ENCODE data around the gene PRR15L.

PRR15L gene

DNA sequence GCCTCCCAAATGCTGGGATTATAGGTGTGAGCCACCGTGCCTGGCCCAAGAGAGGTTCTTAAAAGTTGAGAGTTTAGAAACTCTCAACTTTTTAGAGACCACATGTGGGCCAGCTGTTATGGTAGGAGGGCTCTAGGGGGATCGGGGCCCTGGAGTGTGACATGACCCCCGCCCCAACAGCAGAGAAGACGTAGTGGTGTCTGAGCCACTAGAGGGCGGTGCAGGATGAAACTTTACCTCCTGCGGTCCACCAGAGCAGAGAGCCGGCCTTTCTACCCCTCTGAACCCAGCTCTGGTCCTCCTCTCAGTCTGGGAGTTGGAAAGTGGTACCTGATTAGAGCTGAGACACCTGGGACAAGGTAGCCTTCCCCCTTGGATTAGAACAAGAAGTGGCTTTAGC lies 20.6 kb upstream of the PRR15L start:
- Mint-ChIP-seq H3K9me3 (no peaks in the 10 kb centered on the region), H3K27ac (no peak overlapping the region), H3K27me3 (ENCODE audit: low read depth) (peaks cover 10% of the 10 kb centered on the region), H3K4me3 (no peak overlapping the region), H3K4me1 (peaks cover 1% of the 10 kb centered on the region), H3K36me3 (ENCODE audit: low read depth) (peaks cover 65% of the 10 kb centered on the region)
- TF ChIP-seq, protein P1, sequence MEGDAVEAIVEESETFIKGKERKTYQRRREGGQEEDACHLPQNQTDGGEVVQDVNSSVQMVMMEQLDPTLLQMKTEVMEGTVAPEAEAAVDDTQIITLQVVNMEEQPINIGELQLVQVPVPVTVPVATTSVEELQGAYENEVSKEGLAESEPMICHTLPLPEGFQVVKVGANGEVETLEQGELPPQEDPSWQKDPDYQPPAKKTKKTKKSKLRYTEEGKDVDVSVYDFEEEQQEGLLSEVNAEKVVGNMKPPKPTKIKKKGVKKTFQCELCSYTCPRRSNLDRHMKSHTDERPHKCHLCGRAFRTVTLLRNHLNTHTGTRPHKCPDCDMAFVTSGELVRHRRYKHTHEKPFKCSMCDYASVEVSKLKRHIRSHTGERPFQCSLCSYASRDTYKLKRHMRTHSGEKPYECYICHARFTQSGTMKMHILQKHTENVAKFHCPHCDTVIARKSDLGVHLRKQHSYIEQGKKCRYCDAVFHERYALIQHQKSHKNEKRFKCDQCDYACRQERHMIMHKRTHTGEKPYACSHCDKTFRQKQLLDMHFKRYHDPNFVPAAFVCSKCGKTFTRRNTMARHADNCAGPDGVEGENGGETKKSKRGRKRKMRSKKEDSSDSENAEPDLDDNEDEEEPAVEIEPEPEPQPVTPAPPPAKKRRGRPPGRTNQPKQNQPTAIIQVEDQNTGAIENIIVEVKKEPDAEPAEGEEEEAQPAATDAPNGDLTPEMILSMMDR (IDR thresholded peaks at IDR 0.05; ENCODE audit: unreplicated experiment in 3 of 3) = peak; percentile 78 to 81 (median 81)

DNA sequence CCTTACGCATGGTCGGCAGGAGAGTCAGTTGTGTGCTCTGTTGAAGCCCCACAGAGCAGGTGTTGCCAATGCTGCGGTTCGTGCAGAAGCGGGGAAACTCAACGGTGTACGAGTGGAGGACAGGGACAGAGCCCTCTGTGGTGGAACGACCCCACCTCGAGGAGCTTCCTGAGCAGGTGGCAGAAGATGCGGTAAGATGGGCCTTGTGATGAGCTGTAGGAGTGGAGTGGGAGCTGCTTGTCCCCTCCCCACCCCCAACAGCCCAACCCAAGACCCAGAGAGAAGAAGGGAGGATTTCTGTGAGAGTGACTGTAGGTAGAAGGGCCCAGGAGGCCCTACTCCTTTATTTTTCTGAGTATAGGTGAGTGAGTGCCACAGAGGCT lies 18.1 kb upstream of the PRR15L start:
- Mint-ChIP-seq H3K9me3 (no peaks in the 10 kb centered on the region), H3K27me3 (ENCODE audit: low read depth) (peaks cover 3% of the 10 kb centered on the region), H3K36me3 (ENCODE audit: low read depth) (peaks cover 49% of the 10 kb centered on the region), H3K4me3 (no peak overlapping the region), H3K27ac (no peak overlapping the region), H3K4me1 (peaks cover 3% of the 10 kb centered on the region)
- TF ChIP-seq, protein P1 (IDR thresholded peaks at IDR 0.05; ENCODE audit: unreplicated experiment in 3 of 3) = no peak

DNA sequence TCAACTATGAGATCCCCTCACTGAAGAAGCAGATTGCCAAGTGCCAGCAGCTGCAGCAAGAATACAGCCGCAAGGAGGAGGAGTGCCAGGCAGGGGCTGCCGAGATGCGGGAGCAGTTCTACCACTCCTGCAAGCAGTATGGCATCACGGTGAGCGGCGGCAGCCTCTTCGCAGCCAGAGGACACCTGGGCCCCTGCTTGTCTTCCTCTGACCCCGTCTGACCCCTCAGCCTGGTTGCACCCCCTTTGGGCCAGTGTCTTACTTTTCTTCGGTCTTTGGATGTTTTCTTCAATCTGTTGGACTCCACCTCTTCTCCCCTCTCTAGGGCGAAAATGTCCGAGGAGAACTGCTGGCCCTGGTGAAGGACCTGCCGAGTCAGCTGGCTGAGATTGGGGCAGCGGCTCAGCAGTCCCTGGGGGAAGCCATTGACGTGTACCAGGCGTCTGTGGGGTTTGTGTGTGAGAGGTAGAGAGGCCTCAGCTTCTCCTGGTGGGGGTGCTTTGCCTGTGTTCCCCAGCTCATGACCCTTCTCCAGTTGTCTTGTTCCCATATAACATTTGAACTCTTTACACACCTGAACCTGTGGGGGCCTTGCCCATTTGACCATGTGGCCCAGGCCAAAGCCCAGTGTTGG lies 17.6 kb upstream of the PRR15L start:
- peaks cover 44% of the 10 kb centered on the region for H3K36me3 Mint-ChIP-seq (ENCODE audit: low read depth)
- no peaks in the 10 kb centered on the region for H3K27me3 Mint-ChIP-seq (ENCODE audit: low read depth)
- no peak overlapping the region for H3K4me3 Mint-ChIP-seq
- H3K27ac Mint-ChIP-seq = no peak overlapping the region
- H3K4me1 Mint-ChIP-seq = peaks cover 8% of the 10 kb centered on the region
- TF ChIP-seq, protein P1 (IDR thresholded peaks at IDR 0.05; ENCODE audit: unreplicated experiment in 3 of 3) = no peak
- H3K9me3 Mint-ChIP-seq = no peaks in the 10 kb centered on the region

DNA sequence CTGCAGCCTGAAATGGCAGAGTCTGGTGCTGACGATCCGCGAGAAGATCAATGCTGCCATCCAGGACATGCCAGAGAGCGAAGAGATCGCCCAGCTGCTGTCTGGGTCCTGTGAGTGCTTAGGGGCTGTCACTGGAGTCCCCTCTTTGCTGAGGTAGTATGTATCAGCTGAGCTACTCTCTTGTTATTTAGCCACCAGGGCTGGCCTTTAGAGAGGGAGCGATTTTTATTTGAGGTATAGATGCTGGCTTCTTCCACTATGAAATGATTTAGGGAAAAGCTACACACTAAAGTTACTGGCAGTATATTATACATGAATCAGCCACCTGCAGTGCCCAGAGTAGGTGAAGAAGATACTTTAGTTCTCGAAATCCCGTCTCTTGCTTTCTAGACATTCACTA lies 15.9 kb upstream of the PRR15L start:
- Mint-ChIP-seq H3K36me3 (ENCODE audit: low read depth) (peaks cover 28% of the 10 kb centered on the region), H3K4me3 (peak overlapping the region; percentile 54 to 84 (median 59)), H3K4me1 (peaks cover 17% of the 10 kb centered on the region), H3K27me3 (ENCODE audit: low read depth) (no peaks in the 10 kb centered on the region), H3K9me3 (no peaks in the 10 kb centered on the region), H3K27ac (no peak overlapping the region)
- TF ChIP-seq, protein P1 (IDR thresholded peaks at IDR 0.05; ENCODE audit: unreplicated experiment in 3 of 3) = no peak

DNA sequence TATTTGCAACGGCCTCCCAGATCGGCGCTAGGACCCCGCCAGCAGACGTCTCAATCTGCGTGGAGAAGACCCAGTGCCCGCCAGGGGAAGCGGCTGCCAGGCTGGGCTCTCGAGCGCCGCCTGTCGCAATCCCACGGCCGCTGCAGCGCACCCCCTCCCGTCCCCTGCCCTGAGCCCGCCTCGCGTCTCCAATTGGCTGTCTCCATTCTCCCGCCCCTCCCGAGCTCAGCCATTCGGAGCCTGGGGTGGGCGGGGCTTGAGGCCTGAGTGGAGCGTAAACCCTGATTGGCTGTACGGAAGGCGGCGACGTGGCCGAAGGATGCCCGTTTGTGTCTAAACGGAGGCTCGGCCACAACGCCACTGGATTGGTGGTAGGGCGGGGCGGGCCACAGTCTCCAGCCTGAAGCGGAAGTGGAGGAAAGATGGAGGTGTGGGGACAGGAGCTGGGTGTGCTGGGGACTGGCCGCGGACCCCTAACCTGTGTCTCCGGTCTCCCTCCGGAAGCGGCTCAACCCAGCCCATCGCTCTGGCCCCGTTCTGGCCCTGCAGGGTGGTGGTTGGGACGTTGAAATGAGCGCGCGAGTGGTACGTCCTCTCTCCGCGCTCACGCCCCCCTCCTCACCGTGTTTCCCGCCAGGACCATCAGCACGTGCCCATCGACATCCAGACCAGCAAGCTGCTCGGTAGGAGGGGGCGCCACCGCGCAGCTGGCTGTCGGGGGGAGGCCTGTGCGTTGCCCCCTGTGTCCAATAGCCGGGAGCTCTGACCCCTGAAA lies 13.2 kb upstream of the PRR15L start, which contains the start of gene CDK5RAP3:
Gene CDK5RAP3, plus strand, starts transcription at position 389 of the 775 bp plus-strand sequence. Its CDS starts 34 bp downstream, at position 423.
- Mint-ChIP-seq H3K4me3 (peak within 1 kb of the TSS; percentile 91 to 97 (median 93)), H3K9me3 (no peaks in the 10 kb centered on the region), H3K27ac (peak within 1 kb of the TSS; percentile 7 to 91 (median 82)), H3K4me1 (peaks cover 22% of the 10 kb centered on the region), H3K36me3 (ENCODE audit: low read depth) (peaks cover 18% of the 10 kb centered on the region), H3K27me3 (ENCODE audit: low read depth) (no peaks in the 10 kb centered on the region)
- TF ChIP-seq, protein P1 (IDR thresholded peaks at IDR 0.05; ENCODE audit: unreplicated experiment in 3 of 3) = peak; percentile 96 to 97 (median 97)
